GM21717 (cell line): ENCODE measurements around the gene DDTL.
"Not testable (repeated sequence)": the region's sequence is repeated elsewhere in the genome, so short reads cannot be mapped to it uniquely, and the experiment has no call there.

Experiments used
- ATAC-seq: cut with Tn5 transposase; IDR thresholded peaks from one replicate; pipeline ENCODE4 v1.9.1; 2021; ENCODE audit warnings: mild to moderate bottlenecking, moderate library complexity; ENCODE audit not compliant: unreplicated experiment

The DDTL gene

DNA sequence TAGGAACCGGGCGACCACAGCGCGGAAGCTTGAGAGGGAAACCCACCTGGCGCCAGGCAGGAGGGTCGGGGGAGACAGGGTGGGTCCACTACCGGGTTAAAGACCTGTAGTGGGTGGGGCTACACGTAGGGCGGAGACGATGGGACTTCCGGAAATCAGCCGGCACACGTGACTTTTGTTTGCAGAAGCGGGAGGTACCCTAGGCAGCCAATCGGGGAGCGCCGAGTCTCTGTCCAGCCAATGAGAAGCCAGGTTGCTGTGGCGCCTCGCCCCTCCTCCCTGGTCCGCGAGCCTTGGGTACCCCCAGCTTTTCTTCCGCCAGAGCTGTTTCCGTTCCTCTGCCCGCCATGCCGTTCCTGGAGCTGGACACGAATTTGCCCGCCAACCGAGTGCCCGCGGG is at the start of gene DDTL:
DDTL (plus strand) TSS at position 321 of the 400 bp plus-strand sequence; CDS start at position 348, 27 bp downstream.
- ATAC-seq = peak; percentile 82

DNA sequence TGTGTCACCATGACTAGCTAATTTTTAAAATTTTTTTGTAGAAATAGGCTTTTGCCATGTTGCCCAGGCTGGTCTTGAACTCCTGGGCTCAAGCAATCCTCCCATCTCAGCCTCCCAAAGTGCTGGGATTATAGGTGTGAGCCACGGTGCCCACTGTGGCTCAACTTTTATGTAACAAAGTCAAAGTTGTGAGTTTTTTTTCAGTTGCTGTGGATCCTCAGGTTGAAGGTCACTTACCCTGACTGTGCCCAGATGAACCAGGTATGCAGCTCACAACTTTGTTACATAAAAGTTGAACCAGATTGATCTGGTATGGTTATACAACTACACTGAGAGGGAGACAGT is 46.4 kb upstream of the DDTL start:
- not testable (repeated sequence) for ATAC-seq

DNA sequence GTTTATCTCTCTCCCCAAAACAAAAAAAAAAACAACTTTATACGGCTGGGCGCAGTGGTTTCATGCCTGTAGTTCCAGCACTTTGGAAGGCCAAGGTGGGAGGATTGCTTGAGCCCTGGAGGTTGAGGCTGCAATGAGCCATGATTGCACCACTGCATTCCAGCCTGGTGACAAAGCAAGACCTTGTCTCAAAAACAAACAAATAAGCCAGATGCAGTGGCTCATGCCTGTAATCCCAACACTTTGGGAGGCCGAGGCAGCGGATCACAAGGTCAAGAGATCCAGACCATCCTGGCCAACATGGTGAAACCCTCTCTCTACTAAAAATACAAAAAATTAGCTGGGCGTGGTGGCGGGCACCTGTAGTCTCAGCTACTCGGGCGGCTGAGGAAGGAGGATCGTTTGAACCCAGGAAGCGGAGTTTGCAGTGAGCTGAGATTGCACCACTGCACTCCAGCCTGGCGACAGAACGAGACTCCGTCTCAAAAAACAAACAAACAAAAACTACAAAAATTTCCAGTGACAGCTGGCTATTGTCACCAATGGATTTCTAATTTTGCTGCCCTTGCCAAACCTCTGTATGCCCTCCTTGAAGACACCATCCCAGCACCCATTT is 45.0 kb upstream of the DDTL start:
- ATAC-seq = not testable (repeated sequence)

DNA sequence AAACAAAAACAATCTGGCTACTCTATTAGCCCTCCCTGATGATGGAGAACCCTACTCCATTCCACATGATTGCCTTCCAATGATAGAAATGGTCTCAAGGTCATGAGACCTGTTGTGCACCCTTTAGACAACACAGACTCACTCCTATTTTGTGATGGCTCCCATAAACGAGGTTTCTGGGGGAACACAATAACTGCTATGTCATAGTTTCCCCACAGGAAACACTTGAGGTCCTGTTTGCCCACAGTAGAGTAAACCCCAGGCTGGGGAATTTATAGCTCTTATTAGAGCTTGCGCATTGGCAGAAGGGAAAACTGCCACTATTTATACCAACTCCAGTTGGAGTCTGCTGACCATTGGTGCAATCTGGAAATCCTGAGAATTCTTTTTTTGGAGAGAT is 43.8 kb upstream of the DDTL start:
- ATAC-seq = no peak

DNA sequence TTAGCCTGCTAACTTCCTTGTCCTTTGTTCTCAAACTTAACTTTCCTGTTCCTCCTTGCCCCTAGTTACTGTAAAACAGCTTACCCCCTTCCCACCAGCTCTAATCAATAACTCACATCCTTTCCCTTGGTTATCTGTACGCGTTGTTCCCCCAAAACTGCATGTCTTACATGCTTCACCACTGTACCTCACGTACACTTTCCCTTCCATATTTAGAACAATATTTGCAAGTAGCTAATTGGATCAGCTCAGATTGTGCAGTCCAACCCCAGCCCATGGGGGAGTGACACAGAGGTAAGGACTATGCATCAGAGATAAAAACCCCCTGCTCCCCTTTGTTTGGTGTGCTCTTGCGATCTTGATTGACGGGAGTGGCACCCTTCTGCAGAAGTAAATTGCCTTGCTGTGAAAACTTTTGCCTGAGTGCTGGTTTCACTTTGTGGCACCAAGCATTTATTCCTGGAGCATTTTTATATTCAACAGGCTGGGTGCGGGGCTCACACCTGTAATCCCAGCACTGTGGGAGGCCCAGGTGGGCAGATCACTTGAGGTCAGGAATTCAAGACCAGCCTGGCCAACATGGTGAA is 41.6 kb upstream of the DDTL start:
- ATAC-seq = no peak

DNA sequence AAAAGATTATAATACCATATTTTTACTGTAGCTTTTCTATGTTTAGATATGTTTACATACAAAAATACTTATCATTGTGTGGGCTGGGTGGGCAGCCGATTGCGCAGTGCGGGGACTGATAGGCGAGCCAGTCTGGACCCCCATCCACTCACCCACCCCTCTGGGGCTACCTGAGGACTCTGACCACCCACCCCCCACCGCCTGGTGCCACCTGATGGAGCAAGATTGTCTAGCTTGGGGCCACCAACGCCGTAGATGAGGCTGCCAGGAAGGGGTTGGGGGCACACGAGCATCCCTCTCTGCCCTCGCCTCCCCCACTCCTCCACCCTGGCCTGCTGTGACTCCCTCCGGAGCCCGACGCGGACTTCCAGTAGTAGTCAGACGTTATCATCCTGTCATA is 40.1 kb upstream of the DDTL start:
- ATAC-seq = no peak

DNA sequence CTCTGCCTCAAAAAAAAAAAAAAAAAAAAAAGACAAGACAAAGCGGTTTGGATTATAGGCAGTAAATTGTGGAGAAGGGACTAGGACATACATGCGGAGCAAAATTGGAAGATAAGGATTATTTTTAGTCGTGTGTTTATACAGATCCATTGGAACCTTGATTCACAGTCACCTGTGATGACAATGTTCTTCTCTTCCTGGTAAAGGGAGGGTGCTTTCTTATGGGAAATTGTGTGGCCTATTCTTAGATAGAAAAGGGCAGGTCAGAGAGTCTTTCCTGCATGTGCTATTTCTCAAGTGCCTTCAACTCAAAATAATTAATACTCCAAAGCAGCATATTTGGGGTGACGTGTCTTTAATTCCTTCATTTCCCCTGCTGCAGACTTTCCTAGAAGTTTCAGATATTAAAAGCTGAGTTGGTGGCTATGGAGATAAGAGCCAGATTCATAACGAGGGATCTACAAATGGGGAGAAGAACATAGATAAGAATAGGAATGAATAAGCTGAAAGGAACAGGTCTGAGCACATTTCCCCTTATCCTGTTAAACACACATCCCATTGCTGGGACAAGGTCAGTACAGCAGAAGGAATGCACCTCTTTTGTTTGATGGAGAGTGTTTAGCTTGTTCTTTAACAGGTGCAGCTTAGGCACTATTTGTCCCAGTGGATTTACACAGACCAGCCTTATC is 28.2 kb upstream of the DDTL start:
- no peak for ATAC-seq

DNA sequence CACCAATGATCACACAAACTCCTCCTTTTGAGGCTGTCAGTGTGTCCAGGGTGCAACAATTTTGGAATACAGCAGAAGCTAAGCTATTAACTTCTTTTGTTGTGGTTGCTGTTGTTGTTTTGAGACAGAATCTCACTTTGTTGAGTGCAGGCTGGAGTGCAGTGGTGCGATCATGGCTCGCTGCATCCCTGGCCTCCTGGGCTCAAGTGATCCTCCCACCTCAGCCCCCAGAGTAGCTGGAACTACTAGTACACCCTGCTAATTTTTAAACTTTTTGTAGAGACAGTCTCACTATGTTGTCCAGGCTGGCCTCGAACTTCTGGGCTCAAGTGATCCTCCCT is 27.7 kb upstream of the DDTL start:
- no peak for ATAC-seq

DNA sequence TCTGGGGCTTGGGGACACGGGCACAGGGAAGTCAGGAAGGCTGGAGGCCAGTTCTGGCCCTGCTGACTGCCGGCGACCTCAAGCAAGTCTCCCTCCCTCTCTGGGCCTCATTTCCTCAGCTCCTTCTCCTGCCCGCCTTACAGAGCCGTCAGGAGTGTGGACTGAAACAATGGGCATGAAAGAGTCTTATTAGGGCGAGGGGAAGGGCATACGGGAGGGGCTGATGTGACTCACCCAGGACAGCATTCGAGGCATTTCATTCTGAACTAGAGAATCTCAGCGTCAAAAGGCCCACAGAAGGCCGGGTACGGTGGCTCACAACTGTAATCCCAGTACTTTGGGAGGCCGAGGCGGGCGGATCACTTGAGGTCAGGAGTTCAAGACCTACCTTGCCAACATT is 26.5 kb upstream of the DDTL start:
- not testable (repeated sequence) for ATAC-seq

DNA sequence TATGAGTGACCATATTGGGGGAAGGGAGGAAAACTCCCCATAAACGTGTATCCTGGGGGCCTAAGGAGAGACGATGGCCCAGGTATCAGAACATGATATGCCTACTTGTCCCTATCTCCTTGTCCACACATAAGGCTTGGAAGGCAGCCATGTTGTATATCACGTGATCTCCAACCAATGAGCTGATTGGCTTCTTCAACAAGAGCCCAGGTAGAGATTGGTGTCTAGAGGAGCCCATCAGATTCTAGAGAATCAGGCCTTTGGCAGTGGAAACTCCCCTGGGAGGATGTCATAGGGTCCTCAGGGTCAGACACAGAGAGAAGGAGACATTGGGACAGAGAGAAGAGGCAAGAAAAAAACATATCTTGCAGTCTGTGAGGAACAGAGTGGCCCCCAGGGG is 19.3 kb upstream of the DDTL start:
- ATAC-seq = not testable (repeated sequence)

DNA sequence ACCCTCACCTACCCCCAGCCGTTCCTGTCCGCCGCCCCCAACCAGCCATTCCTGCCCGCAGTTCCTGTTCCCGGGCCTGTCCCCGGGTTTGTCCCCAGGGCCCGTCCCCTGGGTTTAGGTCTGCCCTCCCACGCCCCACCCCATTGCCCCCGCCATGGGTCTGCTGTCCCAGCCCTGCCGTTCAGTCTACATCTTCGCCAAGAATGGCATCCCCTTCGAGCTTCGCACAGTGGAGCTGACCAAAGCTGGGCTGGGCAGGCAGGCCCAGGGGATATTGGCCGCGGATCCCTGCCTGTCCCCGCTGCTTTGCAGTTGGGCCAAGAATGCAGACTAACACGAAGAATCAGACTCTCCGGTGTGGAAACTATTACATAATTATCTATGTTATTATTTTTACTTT is 16.9 kb upstream of the DDTL start:
- ATAC-seq = not testable (repeated sequence)

DNA sequence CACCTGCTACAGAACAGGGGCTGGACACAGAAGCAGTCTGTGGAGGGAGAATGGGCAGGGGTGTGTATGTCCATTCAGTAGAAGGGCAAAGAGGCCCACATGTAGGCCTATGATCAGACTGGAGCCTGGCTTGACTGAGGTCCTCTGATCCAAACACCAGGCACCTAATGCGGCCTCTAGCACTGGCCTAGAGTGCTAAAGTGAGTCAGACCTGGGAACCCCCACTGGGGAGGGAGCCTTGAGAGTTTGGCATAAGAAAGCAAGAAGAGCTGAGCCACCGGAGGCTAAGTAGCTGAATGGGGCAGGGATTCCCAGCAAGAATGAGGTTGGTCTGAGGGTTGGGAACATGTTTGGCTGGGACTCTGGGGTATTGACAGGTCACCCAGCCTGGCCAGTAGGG is 15.3 kb upstream of the DDTL start:
- not testable (repeated sequence) for ATAC-seq

DNA sequence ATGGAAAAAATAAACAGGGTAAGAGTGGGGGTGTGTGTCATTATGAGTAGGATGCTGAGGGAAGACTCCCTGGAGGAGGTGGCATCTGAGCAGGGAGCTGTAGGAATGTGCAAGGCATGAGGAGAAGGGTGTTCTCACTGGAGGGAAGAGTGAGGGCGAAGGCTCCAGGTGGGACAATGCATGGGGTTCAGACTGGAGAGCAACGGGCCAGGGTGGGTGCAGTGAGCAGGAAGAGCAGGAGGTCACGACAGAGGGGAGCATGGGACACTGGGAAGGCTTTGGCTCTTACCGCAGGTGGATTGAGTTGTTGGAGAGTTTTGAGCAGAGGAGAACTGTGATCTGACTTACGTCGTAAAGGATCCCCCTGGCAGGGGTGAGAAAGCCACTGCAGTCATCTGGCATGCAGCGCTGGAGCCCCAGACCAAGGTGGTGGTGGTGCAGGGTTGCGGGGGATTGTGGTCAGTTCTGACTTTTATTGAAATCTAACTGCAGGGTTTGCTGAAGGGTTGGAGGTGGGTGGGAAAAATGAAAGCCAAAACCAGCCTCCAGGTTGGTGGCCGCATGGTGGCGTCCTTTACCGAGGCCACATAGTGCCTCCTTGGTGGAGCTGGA is 13.8 kb upstream of the DDTL start:
- not testable (repeated sequence) for ATAC-seq

DNA sequence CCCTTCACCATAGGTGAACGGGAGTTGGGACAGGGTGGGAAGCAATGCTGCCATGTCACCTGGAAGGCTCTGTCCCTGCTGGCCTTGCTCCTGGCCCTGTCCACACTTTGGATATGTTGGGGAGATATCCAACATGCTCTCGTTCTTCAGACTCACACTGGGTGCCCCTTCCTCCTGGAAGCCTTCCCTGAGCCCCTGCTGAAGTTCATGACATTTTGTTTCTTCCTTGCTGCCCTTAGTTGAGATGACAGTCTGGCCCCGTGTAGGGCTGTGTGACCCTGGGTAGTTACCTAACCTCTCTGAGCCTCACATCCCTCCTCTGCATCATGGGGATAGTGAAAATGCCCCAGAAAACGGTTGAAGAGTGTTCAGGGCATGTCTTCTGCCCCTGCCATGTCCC is 13.2 kb upstream of the DDTL start:
- not testable (repeated sequence) for ATAC-seq

DNA sequence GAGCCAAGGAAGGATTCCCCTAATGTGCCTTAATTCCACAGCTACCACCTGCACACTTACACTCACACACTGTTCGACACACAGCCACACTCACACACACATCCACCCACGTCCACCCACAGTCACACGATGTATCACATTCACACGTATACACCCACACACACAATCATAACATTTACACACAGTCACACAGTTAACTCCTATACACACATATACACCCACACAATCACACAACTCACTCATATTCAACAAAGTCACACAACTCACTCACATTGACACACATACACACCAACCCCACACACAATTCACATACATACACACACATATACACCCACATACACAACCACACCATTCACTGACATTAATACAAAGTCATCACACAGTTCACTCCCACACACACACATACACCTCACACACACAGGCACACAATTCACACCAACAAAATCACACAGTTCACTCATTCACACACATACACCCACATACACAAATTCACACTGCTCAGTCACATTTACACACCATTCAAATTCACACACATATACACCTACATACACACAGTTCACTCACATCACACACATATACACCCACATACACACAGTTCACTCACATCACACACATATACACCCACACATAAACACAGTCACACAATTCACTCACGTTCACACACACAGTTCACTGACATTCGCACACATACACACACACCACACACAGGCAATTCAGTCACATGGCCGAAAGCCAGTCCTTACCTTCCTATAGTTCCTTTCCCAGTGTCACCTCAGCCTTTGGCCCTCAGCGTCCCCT is 12.3 kb upstream of the DDTL start:
- ATAC-seq = not testable (repeated sequence)

DNA sequence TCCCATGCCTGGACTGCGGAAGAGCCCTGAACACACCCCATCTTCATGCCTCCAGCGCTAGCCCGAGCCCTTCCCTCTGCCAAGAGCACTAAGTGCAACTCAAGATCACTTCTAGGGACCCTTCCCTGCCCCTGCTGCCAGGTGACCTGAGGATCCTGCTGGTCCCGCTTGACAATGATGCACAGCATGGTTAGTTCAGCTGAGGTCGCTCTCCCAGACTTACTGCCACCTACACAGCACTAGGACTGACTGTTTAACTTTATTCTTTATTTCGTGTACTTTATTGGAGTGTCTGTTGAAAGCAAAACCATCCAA is 11.7 kb upstream of the DDTL start:
- not testable (repeated sequence) for ATAC-seq

DNA sequence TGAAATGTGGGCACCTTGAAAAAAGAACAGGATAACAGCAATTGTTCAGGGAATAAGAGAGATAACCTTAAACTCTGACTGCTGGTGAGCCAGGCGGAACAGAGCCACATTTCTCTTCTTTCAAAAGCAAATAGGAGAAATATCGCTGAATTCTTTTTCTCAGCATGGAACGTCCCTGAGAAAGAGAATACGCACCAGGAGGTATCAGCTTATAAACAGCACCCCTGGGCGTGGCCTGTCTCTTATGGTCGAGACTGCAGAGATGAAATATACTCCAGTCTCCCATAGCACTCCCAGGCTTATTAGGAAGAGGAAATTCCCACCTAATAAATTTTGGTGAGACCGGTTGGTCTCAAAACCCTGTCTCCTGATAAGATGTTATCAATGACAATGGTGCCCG is 10.8 kb upstream of the DDTL start:
- ATAC-seq = not testable (repeated sequence)

DNA sequence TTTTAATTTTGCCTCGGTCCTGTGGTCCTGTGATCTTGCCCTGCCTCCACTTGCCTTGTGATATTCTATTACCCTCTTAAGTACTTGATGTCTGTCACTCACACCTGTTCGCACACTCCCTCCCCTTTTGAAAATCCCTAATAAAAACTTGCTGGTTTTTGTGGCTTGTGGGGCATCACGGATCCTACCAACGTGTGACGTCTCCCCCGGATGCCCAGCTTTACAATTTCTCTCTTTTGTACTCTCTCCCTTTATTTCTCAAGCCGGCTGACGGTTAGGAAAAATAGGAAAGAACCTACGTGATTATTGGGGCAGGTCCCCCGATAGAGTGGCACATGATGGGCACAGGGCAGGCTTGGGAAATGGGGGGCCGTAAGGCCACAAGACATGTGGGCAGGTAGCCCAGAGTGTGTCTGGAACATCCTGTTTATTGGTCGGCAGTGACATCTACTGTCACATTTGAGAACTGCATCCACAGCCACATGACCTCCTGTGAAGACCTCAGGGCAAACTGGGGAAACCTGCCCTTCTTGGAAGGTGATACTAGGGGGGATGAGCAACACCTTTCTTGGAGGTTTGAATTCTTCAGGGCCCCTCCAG is 10.3 kb upstream of the DDTL start:
- ATAC-seq = not testable (repeated sequence)

DNA sequence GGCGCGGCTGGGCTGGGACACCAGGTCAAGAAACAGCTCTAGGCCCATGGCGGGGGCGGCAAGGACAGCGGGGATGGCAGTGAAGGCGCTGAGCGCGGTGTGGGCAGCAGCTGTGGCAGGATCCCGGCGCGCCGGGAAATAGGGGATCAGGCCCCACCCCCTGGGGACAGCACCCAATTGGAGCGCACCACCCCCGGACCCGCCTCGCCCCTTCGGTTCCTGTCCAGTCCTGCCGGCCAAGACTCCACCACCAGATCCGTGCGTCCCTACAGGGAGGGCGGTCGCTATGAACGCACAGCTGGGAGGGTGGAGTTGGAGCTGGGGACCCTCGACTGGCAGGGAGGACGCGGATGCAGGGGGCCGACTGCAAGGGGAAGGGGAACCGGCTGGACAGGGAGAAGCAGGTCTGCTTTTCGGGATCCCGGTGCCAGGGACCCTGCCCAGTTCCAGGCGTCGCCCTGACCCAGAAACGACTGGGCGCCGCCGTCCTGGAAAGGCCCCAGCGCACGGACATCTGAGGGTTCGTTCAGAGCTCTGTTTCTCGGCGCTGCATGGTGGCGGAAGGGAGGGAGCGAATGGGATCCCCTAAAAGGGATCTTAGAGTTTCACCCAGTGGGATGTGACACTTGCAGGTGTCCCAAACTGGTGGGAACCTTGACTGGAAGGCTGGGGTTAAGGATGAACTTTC is 5.5 kb upstream of the DDTL start, which contains the start of gene GSTT2B:
GSTT2B (minus strand) TSS at position 112 of the 688 bp plus-strand sequence; CDS start at position 48, 64 bp downstream.
- ATAC-seq = not testable (repeated sequence)

DNA sequence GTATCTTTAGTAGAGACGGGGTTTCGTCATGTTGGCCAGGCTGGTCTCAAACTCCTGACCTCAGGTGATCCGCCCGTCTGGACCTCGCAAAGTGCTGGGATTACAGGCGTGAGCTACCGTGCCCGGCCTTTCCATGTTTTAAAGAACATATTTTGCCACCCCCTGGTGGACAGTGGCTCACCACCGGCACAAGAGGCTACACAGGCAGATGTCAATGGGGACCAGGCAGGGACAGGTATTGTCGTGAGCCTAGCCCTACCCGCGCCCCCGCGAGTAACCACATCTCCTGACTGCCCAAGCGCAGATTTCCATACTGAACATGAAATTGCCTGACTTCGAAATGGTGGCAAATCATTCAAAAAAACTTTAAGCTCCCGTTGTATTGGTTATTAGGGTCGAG is 594 bp upstream of the DDTL start:
- not testable (repeated sequence) for ATAC-seq
